A549 (cell line): ENCODE results near the gene ZMYND8.

Experiments
- CEBPB ChIP-seq, 2 experiments: fragments of >200 bp in 1 of 2; sonication (Bioruptor Twin) in 1 of 2; formaldehyde crosslinking in 1 of 2; IDR thresholded peaks; 2 replicates each; pipeline ENCODE4 v1.6.1; 2012 to 2016
- CHD4 ChIP-seq: fragments of 200-600 bp; sonication (generic); IDR thresholded peaks from 2 replicates; pipeline ENCODE4 v1.6.1; 2016; ENCODE audit warnings: antibody characterized with exemption, mild to moderate bottlenecking, borderline replicate concordance
- CTCF ChIP-seq: fragments of >200 bp; sonication (Bioruptor Twin); formaldehyde crosslinking; IDR thresholded peaks from 3 replicates; pipeline ENCODE4 v1.5.1; 2016
- EHF ChIP-seq: fragments of 250-450 bp; sonication (Bioruptor Pico); IDR thresholded peaks from 2 replicates; pipeline ENCODE4 v1.5.0; 2020; ENCODE audit warnings: mild to moderate bottlenecking
- EP300 ChIP-seq, 2 experiments: fragments of >200 bp; sonication (Bioruptor Twin); formaldehyde crosslinking; IDR thresholded peaks; 2 replicates in 1 of 2; 3 replicates in 1 of 2; pipeline ENCODE4 v1.6.1; 2016 to 2017
- MAFK ChIP-seq: fragments of 450-650 bp; IDR thresholded peaks from 2 replicates; pipeline ENCODE4 v1.6.1; 2014; ENCODE audit not compliant: partially characterized antibody
- POLR2A ChIP-seq: IDR thresholded peaks from 2 replicates; pipeline ENCODE4 v1.6.1; 2012; ENCODE audit warnings: mild to moderate bottlenecking, low read length
- REST ChIP-seq: fragments of 200-600 bp; sonication (generic); IDR thresholded peaks from 2 replicates; pipeline ENCODE4 v1.6.1; 2016; ENCODE audit warnings: antibody characterized with exemption, mild to moderate bottlenecking, moderate library complexity
- SMC3 ChIP-seq: fragments of >200 bp; sonication (Bioruptor Twin); formaldehyde crosslinking; IDR thresholded peaks from 3 replicates; pipeline ENCODE4 v1.6.1; 2018; ENCODE audit warnings: inconsistent platforms
- USF2 ChIP-seq: fragments of 450-650 bp; IDR thresholded peaks from 2 replicates; pipeline ENCODE4 v1.6.1; 2014; ENCODE audit warnings: antibody characterized with exemption
- ZFP36 ChIP-seq: fragments of 450-650 bp; IDR thresholded peaks from 2 replicates; pipeline ENCODE4 v1.6.1; 2014; ENCODE audit warnings: borderline replicate concordance; ENCODE audit not compliant: partially characterized antibody
- ZSCAN20 ChIP-seq: fragments of 250-450 bp; sonication (Bioruptor Pico); IDR thresholded peaks from 2 replicates; pipeline ENCODE4 v1.8.0; 2022; ENCODE audit warnings: mild to moderate bottlenecking, moderate library complexity

- TF ChIP-seq CTCF (no peak), ZSCAN20 (CRISPR knock-in tag) (no peak), MAFK (no peak), SMC3 (no peak), ZFP36 (no peak), POLR2A (no peak), USF2 (no peak), REST (no peak), EHF (no peak), EP300 (IDR thresholded peaks at IDR 0.05) (no peak), CHD4 (no peak), CEBPB (IDR thresholded peaks at IDR 0.05) (no peak)
These were observed 153.5 kb downstream of the ZMYND8 start for GRCh38 chr20:47202733-47203667.
